ENCODE data around the gene TMX2.

The TMX2 gene

GRCh38 chr11:57778318-57779037, 66.1 kb downstream of the TMX2 start:
- Histone ChIP-seq H3K36me3 (ENCODE audit: insufficient read depth) (no peaks in the 10 kb centered on the region), H3K27ac (no peak overlapping the region), H3K79me2 (ENCODE audit: insufficient read depth, low read depth) (no peaks in the 10 kb centered on the region), H3K4me3 (IDR thresholded peaks at IDR 0.05; ENCODE audit: insufficient read depth, low read depth, low read length) (no peak overlapping the region), H3K27me3 (ENCODE audit: insufficient read depth, low read depth) (no peaks in the 10 kb centered on the region), H2AFZ (ENCODE audit: low read depth) (no peak overlapping the region), H3K4me1 (ENCODE audit: low read depth, poor library complexity, severe bottlenecking) (no peaks in the 10 kb centered on the region), H3K9ac (no peak overlapping the region), H4K20me1 (ENCODE audit: insufficient read depth) (no peaks in the 10 kb centered on the region), H3K4me2 (no peak overlapping the region)
- TF ChIP-seq, protein P1, sequence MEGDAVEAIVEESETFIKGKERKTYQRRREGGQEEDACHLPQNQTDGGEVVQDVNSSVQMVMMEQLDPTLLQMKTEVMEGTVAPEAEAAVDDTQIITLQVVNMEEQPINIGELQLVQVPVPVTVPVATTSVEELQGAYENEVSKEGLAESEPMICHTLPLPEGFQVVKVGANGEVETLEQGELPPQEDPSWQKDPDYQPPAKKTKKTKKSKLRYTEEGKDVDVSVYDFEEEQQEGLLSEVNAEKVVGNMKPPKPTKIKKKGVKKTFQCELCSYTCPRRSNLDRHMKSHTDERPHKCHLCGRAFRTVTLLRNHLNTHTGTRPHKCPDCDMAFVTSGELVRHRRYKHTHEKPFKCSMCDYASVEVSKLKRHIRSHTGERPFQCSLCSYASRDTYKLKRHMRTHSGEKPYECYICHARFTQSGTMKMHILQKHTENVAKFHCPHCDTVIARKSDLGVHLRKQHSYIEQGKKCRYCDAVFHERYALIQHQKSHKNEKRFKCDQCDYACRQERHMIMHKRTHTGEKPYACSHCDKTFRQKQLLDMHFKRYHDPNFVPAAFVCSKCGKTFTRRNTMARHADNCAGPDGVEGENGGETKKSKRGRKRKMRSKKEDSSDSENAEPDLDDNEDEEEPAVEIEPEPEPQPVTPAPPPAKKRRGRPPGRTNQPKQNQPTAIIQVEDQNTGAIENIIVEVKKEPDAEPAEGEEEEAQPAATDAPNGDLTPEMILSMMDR (conservative IDR thresholded peaks at IDR 0.05; ENCODE audit: low read depth, low read length), result no peak

- Histone ChIP-seq H3K79me2 (ENCODE audit: insufficient read depth, low read depth) (no peaks in the 10 kb centered on the region), H3K27ac (no peak overlapping the region), H2AFZ (ENCODE audit: low read depth) (no peak overlapping the region), H3K4me1 (ENCODE audit: low read depth, poor library complexity, severe bottlenecking) (no peaks in the 10 kb centered on the region), H3K27me3 (ENCODE audit: insufficient read depth, low read depth) (no peaks in the 10 kb centered on the region), H4K20me1 (ENCODE audit: insufficient read depth) (no peaks in the 10 kb centered on the region), H3K4me2 (no peak overlapping the region), H3K4me3 (IDR thresholded peaks at IDR 0.05; ENCODE audit: insufficient read depth, low read depth, low read length) (no peak overlapping the region), H3K9ac (no peak overlapping the region), H3K36me3 (ENCODE audit: insufficient read depth) (no peaks in the 10 kb centered on the region)
- TF ChIP-seq, protein P1 (conservative IDR thresholded peaks at IDR 0.05; ENCODE audit: low read depth, low read length), result no peak
Observed at GRCh38 chr11:57779276-57779675, 66.9 kb downstream of the TMX2 start.

DNA sequence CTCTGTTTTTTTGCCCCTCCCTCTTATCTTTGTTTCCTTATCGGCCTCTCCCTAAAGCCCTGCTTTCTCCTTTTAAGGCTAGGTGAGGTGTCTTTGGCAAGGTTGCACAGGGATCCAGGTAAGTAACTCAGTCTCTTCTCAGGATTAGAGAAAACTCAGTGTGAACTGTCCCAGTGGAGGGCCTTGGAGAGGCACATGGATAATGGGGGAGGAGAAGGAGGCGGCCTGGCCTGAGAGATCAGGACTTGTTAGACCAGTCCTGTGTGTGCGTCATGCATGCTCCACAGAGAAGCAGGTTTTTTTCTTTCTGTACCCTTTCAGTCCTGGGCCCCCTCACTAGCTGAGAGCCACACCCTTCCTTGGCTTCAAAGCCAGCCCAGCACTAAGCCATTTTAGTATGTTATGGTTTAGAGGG, 69.1 kb downstream of the TMX2 start:
- H3K4me2 ChIP-seq, result no peak overlapping the region
- TF ChIP-seq, protein P1 (conservative IDR thresholded peaks at IDR 0.05; ENCODE audit: low read depth, low read length), result no peak
- no peaks in the 10 kb centered on the region for H3K4me1 ChIP-seq (ENCODE audit: low read depth, poor library complexity, severe bottlenecking)
- H3K27ac ChIP-seq, result no peak overlapping the region
- no peak overlapping the region for H3K4me3 ChIP-seq (IDR thresholded peaks at IDR 0.05; ENCODE audit: insufficient read depth, low read depth, low read length)
- no peaks in the 10 kb centered on the region for H3K36me3 ChIP-seq (ENCODE audit: insufficient read depth)
- no peaks in the 10 kb centered on the region for H3K27me3 ChIP-seq (ENCODE audit: insufficient read depth, low read depth)
- no peaks in the 10 kb centered on the region for H4K20me1 ChIP-seq (ENCODE audit: insufficient read depth)
- no peak overlapping the region for H3K9ac ChIP-seq
- no peak overlapping the region for H2AFZ ChIP-seq (ENCODE audit: low read depth)
- no peaks in the 10 kb centered on the region for H3K79me2 ChIP-seq (ENCODE audit: insufficient read depth, low read depth)

GRCh38 chr11:57785072-57785471, 72.7 kb downstream of the TMX2 start:
- no peak overlapping the region for H3K4me3 ChIP-seq (IDR thresholded peaks at IDR 0.05; ENCODE audit: insufficient read depth, low read depth, low read length)
- H3K4me2 ChIP-seq, result no peak overlapping the region
- TF ChIP-seq, protein P1 (conservative IDR thresholded peaks at IDR 0.05; ENCODE audit: low read depth, low read length), result no peak
- H3K9ac ChIP-seq, result no peak overlapping the region
- H3K4me1 ChIP-seq (ENCODE audit: low read depth, poor library complexity, severe bottlenecking), result no peaks in the 10 kb centered on the region
- H2AFZ ChIP-seq (ENCODE audit: low read depth), result no peak overlapping the region
- no peaks in the 10 kb centered on the region for H3K36me3 ChIP-seq (ENCODE audit: insufficient read depth)
- no peaks in the 10 kb centered on the region for H3K27me3 ChIP-seq (ENCODE audit: insufficient read depth, low read depth)
- no peaks in the 10 kb centered on the region for H3K79me2 ChIP-seq (ENCODE audit: insufficient read depth, low read depth)
- no peak overlapping the region for H3K27ac ChIP-seq
- H4K20me1 ChIP-seq (ENCODE audit: insufficient read depth), result no peaks in the 10 kb centered on the region

Data from KMS-11 (cell line).